DMS 273 treated with DMSO at 0.1 percent for 48 hours (cell line): ENCODE results near the gene TRPM2.

Source experiments
- DNase-seq: peaks from one replicate; lab custom pipeline; 2025; lab: John Stamatoyannopoulos, UW

TRPM2 gene

GRCh38 chr21:44322621-44323325, 30.6 kb upstream of the TRPM2 start:
- no peak for DNase-seq

- no peak for DNase-seq
Observed at GRCh38 chr21:44323591-44323990, 29.8 kb upstream of the TRPM2 start.

- DNase-seq = no peak
Observed at GRCh38 chr21:44324106-44324853, 29.1 kb upstream of the TRPM2 start.

- no peak for DNase-seq
Observed at GRCh38 chr21:44324854-44325107, 28.6 kb upstream of the TRPM2 start.

GRCh38 chr21:44325386-44326271, 27.8 kb upstream of the TRPM2 start:
- no peak for DNase-seq

GRCh38 chr21:44326272-44326647, 27.2 kb upstream of the TRPM2 start:
- DNase-seq = no peak

GRCh38 chr21:44326716-44327602, 26.5 kb upstream of the TRPM2 start:
- DNase-seq = no peak

- DNase-seq = no peak
Observed at GRCh38 chr21:44327603-44327974, 25.8 kb upstream of the TRPM2 start.

- DNase-seq = no peak
Observed at GRCh38 chr21:44328242-44328895, 25.1 kb upstream of the TRPM2 start.

GRCh38 chr21:44329086-44329889, 24.1 kb upstream of the TRPM2 start:
- no peak for DNase-seq

- no peak for DNase-seq
Observed at GRCh38 chr21:44329971-44330681, 23.3 kb upstream of the TRPM2 start.

- DNase-seq = no peak
Observed at GRCh38 chr21:44330698-44331097, 22.7 kb upstream of the TRPM2 start.

- no peak for DNase-seq
Observed at GRCh38 chr21:44331209-44331608, 22.2 kb upstream of the TRPM2 start.

GRCh38 chr21:44331650-44332307, 21.6 kb upstream of the TRPM2 start:
- peak; percentile 83 for DNase-seq

- DNase-seq = no peak
Observed at GRCh38 chr21:44332383-44332782, 21.0 kb upstream of the TRPM2 start.

- DNase-seq = no peak
Observed at GRCh38 chr21:44332965-44333364, 20.5 kb upstream of the TRPM2 start.

- DNase-seq = no peak
Observed at GRCh38 chr21:44333509-44334328, 19.7 kb upstream of the TRPM2 start.

GRCh38 chr21:44334329-44335030, 18.9 kb upstream of the TRPM2 start:
- DNase-seq = no peak
